OCI-LY1 (cell line): ENCODE results near the gene ALDH3B2.

Source experiments
- H2AFZ ChIP-seq: fragments of 200-600 bp; sonication (generic), shearing (Covaris generic); 2 replicates; pipeline ENCODE4 v1.6.0; 2014; ENCODE audit warnings: antibody characterized with exemption, mild to moderate bottlenecking, low read length
- H3F3A ChIP-seq: fragments of 200-600 bp; sonication (generic), shearing (Covaris generic); 2 replicates; pipeline ENCODE4 v1.6.0; 2014; ENCODE audit warnings: mild to moderate bottlenecking, antibody characterized with exemption, low read length, moderate library complexity; ENCODE audit not compliant: insufficient read depth
- H3K27ac ChIP-seq: fragments of 200-600 bp; sonication (generic); 2 replicates; pipeline ENCODE4 v1.5.1; 2014; ENCODE audit warnings: low read length, mixed run types, mild to moderate bottlenecking, low read depth; ENCODE audit not compliant: poor library complexity, severe bottlenecking
- H3K27me3 ChIP-seq: fragments of 200-600 bp; sonication (generic); 2 replicates; pipeline ENCODE4 v1.6.0; 2014; ENCODE audit warnings: antibody characterized with exemption, mild to moderate bottlenecking, low read length, moderate library complexity; ENCODE audit not compliant: insufficient read depth
- H3K36me3 ChIP-seq: fragments of 200-600 bp; sonication (generic); 2 replicates; pipeline ENCODE4 v1.6.1; 2014; ENCODE audit warnings: mild to moderate bottlenecking, antibody characterized with exemption, low read length, moderate library complexity, mixed read lengths; ENCODE audit not compliant: insufficient read depth
- H3K4me1 ChIP-seq: fragments of 200-600 bp; sonication (generic); 2 replicates; pipeline ENCODE4 v1.5.1; 2014; ENCODE audit warnings: mild to moderate bottlenecking, low read length, moderate library complexity; ENCODE audit not compliant: insufficient read depth, severe bottlenecking
- H3K4me2 ChIP-seq: fragments of 200-600 bp; sonication (generic), shearing (Covaris generic); 2 replicates; pipeline ENCODE4 v1.6.1; 2014; ENCODE audit warnings: low read length
- H3K4me3 ChIP-seq: fragments of 200-600 bp; sonication (generic); 2 replicates; pipeline ENCODE4 v1.5.1; 2014; ENCODE audit warnings: low read length, low read depth, mild to moderate bottlenecking, mixed read lengths; ENCODE audit not compliant: poor library complexity, severe bottlenecking
- H3K79me2 ChIP-seq: fragments of 200-600 bp; shearing (Covaris generic); 2 replicates; pipeline ENCODE4 v1.6.1; 2016; ENCODE audit warnings: mixed run types, low read length, mixed read lengths; ENCODE audit not compliant: insufficient read depth
- H3K9ac ChIP-seq: fragments of 200-600 bp; sonication (generic), shearing (Covaris generic); 2 replicates; pipeline ENCODE4 v1.6.1; 2014; ENCODE audit warnings: mild to moderate bottlenecking, low read length, mixed read lengths
- H3K9me2 ChIP-seq: fragments of 200-600 bp; sonication (generic), shearing (Covaris generic); 2 replicates; pipeline ENCODE4 v1.6.1; 2014; ENCODE audit warnings: low read depth, mild to moderate bottlenecking, low read length, mixed read lengths
- H3K9me3 ChIP-seq: fragments of 200-600 bp; shearing (Covaris generic); 2 replicates; pipeline ENCODE4 v1.6.1; 2014; ENCODE audit warnings: low read length, mixed read lengths
- H4K20me1 ChIP-seq: fragments of 200-600 bp; sonication (generic), shearing (Covaris generic); 2 replicates; pipeline ENCODE4 v1.6.0; 2016; ENCODE audit warnings: mild to moderate bottlenecking, low read length; ENCODE audit not compliant: insufficient read depth
- EZH2 ChIP-seq: fragments of 200-600 bp; sonication (generic), shearing (Covaris generic); IDR thresholded peaks from 2 replicates; pipeline ENCODE4 v1.8.0; 2017; ENCODE audit warnings: borderline replicate concordance, mixed run types, mild to moderate bottlenecking, antibody characterized with exemption, low read length, moderate library complexity, mixed read lengths
- TF ChIP-seq, protein P1 (sequence below): fragments of 200-600 bp; sonication (generic), shearing (Covaris generic); IDR thresholded peaks from 2 replicates; pipeline ENCODE4 v1.5.1; 2017; ENCODE audit warnings: mild to moderate bottlenecking, antibody characterized with exemption, low read length, moderate library complexity, mixed read lengths

The ALDH3B2 gene

DNA sequence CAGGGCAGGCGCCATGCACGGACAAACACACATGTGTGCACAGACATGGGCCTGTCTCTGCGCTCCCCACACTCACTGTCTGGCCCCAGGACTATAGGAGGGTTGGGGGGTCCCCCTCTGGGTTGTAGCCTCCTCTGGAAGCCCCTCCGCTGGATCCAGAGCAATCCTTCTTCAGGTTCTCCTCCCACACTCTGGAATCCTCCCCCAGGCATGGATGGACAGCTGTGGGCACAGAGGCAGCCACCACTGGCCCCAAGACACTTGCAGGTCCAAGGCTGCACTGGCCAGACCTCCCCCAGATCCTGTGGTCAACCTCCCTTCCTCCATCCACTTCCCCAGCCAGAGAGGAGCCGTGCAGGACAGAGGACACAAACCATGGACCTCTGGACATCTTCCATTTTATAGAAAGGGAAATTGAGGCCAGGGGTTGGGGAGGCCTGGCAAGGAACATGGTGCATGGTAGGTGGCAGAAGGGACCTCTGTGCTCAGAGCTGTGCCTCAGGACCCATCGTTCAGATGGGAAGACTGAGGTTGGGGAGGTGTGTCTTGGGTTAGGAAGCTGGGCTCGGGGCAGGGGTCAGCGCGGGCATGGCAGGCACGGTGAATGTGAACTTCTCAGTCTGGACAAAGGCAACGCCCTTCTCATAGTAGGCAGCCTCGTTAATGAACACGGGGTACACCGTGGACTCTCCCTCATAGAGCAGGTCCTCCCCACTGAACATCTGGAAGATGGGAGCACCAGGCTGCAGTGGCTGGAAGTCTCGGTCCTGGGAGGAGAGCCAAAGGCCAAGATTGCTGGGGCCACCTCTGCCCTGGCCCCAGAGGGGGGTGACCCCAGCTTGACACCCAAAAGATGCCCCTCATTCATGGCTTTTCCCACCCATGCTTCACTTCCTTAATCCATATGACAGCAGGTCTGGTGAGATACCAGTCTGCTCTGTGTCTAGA lies 32.0 kb downstream of the ALDH3B2 start:
- Histone ChIP-seq H2AFZ (no peak overlapping the region), H3K9me2 (no peaks in the 10 kb centered on the region), H3K4me1 (peaks cover 18% of the 10 kb centered on the region), H3K9me3 (peaks cover 3% of the 10 kb centered on the region; the same call in 1 of the 2 replicates), H3K27ac (no peak overlapping the region), H3K4me2 (no peak overlapping the region), H3K4me3 (no peak overlapping the region), H3K9ac (no peak overlapping the region), H3K79me2 (no peaks in the 10 kb centered on the region), H3K36me3 (no peaks in the 10 kb centered on the region; the same call in 1 of the 2 replicates), H3F3A (no peaks in the 10 kb centered on the region), H3K27me3 (peaks cover 4% of the 10 kb centered on the region; the same call in 1 of the 2 replicates), H4K20me1 (no peaks in the 10 kb centered on the region)
- TF ChIP-seq EZH2 = no peak
- TF ChIP-seq, protein P1, sequence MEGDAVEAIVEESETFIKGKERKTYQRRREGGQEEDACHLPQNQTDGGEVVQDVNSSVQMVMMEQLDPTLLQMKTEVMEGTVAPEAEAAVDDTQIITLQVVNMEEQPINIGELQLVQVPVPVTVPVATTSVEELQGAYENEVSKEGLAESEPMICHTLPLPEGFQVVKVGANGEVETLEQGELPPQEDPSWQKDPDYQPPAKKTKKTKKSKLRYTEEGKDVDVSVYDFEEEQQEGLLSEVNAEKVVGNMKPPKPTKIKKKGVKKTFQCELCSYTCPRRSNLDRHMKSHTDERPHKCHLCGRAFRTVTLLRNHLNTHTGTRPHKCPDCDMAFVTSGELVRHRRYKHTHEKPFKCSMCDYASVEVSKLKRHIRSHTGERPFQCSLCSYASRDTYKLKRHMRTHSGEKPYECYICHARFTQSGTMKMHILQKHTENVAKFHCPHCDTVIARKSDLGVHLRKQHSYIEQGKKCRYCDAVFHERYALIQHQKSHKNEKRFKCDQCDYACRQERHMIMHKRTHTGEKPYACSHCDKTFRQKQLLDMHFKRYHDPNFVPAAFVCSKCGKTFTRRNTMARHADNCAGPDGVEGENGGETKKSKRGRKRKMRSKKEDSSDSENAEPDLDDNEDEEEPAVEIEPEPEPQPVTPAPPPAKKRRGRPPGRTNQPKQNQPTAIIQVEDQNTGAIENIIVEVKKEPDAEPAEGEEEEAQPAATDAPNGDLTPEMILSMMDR = no peak

DNA sequence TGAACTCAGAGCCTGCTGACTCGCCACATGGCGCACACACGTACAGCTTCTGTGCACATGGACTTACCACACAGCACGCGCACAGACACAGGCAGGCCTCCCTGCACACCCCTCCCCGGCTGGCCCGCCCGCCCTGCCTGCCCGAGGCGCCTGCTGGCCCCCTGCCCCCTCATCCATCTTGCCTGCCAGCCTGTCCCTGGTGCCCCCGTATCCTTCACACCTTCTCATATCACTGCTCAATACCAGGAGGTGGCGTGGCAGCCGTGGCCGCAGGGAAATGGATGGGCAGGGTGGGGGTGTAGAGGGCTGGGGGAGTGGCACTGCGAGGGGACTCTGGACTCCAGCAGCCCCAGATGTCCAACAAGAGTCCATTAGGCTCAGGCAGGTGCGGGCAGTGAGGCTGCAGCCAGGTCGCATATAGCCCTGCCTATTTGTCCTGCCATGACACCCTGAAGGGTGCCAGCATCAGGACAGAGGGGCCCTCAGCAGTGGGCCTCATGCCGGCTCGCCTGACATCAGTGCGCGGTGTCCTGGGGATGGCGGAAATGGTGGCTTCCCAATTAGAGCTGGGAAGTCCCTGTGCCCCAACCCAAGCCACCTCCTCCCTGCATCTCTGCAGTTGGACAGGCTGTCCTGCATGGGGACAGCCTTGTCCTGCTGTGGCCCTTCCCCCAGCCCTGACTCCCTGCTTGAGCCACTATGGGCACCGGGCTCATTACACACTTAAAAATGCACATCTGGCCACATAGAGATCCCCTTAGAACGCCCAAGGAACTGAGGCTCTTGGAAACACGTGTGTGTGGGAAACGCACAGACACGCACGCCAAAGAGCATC lies 32.9 kb downstream of the ALDH3B2 start:
- H2AFZ ChIP-seq = no peak overlapping the region
- H3K9me3 ChIP-seq = peaks cover 3% of the 10 kb centered on the region; the same call in 1 of the 2 replicates
- no peak overlapping the region for H3K4me2 ChIP-seq
- H3K9ac ChIP-seq = no peak overlapping the region
- no peaks in the 10 kb centered on the region for H3F3A ChIP-seq
- no peak overlapping the region for H3K27ac ChIP-seq
- TF ChIP-seq EZH2 = no peak
- TF ChIP-seq, protein P1 = no peak
- peaks cover 10% of the 10 kb centered on the region for H3K4me1 ChIP-seq
- H3K9me2 ChIP-seq = no peaks in the 10 kb centered on the region
- H3K36me3 ChIP-seq = no peaks in the 10 kb centered on the region; the same call in 1 of the 2 replicates
- no peak overlapping the region for H3K4me3 ChIP-seq
- peaks cover 8% of the 10 kb centered on the region; the same call in 1 of the 2 replicates for H3K27me3 ChIP-seq
- no peaks in the 10 kb centered on the region for H4K20me1 ChIP-seq
- no peaks in the 10 kb centered on the region for H3K79me2 ChIP-seq

GRCh38 chr11:67640758-67641337 lies 33.6 kb downstream of the ALDH3B2 start:
- H3K79me2 ChIP-seq = no peaks in the 10 kb centered on the region
- no peak overlapping the region for H3K27ac ChIP-seq
- no peak overlapping the region for H3K4me2 ChIP-seq
- H3K36me3 ChIP-seq = no peaks in the 10 kb centered on the region; the same call in 1 of the 2 replicates
- H3K9me3 ChIP-seq = peaks cover 3% of the 10 kb centered on the region; the same call in 1 of the 2 replicates
- H3K27me3 ChIP-seq = peaks cover 8% of the 10 kb centered on the region; the same call in 1 of the 2 replicates
- no peak overlapping the region for H3K4me3 ChIP-seq
- TF ChIP-seq, protein P1 = no peak
- no peak for TF ChIP-seq EZH2
- no peaks in the 10 kb centered on the region for H3F3A ChIP-seq
- no peaks in the 10 kb centered on the region for H4K20me1 ChIP-seq
- no peaks in the 10 kb centered on the region for H3K9me2 ChIP-seq
- H3K9ac ChIP-seq = no peak overlapping the region
- peaks cover 3% of the 10 kb centered on the region for H3K4me1 ChIP-seq
- H2AFZ ChIP-seq = no peak overlapping the region
